Tibial nerve (tissue), 4 donors: Measurements from ENCODE around the gene OTOP2. TPM values are rescaled to one million over a fixed set of nuclear protein-coding genes. Genes with fewer than 3 reads are reported as not detected.

Source experiments
- DNase-seq, 2 donors: peaks; one replicate each; pipeline ENCODE4 v3.0.0-alpha.2; 2019; ENCODE audit warnings: low spot score in 2 of 2
- H3K27ac ChIP-seq, 4 donors: fragments of 200-600 bp; sonication (generic) in 3 of 4; one replicate each; pipeline ENCODE4 v1.5.1; 2017 to 2019; ENCODE audit warnings: mild to moderate bottlenecking in 1 of 4
- H3K27me3 ChIP-seq, 2 donors: fragments of 200-600 bp; sonication (generic) in 1 of 2; one replicate each; pipeline versions ENCODE4 v1.5.1 to v1.6.0; 2017 to 2019
- H3K36me3 ChIP-seq, 3 donors: fragments of 200-600 bp; sonication (generic); one replicate each; pipeline ENCODE4 v1.5.1; 2018 to 2019
- H3K4me1 ChIP-seq, 4 donors: fragments of 200-600 bp; sonication (generic) in 3 of 4; one replicate each; pipeline ENCODE4 v1.5.1; 2017 to 2019
- H3K4me3 ChIP-seq, 4 donors: fragments of 200-600 bp; sonication (generic) in 3 of 4; one replicate each; pipeline ENCODE4 v1.5.1; 2017 to 2019; ENCODE audit warnings: mild to moderate bottlenecking in 1 of 4, moderate library complexity in 1 of 4
- H3K9me3 ChIP-seq, 4 donors: fragments of 200-600 bp; sonication (generic) in 3 of 4; one replicate each; pipeline ENCODE4 v1.5.1; 2017 to 2019
- CTCF ChIP-seq, 5 experiments: fragments of 200-600 bp in 3 of 5; fragments of 450-650 bp in 2 of 5; sonication (generic) in 3 of 5; IDR thresholded peaks; one replicate each; pipeline ENCODE4 v1.5.1; 2016 to 2019; ENCODE audit warnings: antibody characterized with exemption in 5 of 5, mild to moderate bottlenecking in 3 of 5, moderate library complexity in 2 of 5
- EP300 ChIP-seq, 2 donors: sonication (generic); formaldehyde crosslinking; IDR thresholded peaks; one replicate each; pipeline ENCODE4 v1.6.1; 2017; ENCODE audit warnings: antibody characterized with exemption in 2 of 2, mild to moderate bottlenecking in 1 of 2
- POLR2A ChIP-seq, 2 donors: fragments of 450-650 bp; IDR thresholded peaks; one replicate each; pipeline ENCODE4 v1.6.1; 2017; ENCODE audit warnings: antibody characterized with exemption in 2 of 2, mild to moderate bottlenecking in 2 of 2, moderate library complexity in 2 of 2
- WGBS, 2 donors: methylation state at CpG; one replicate each; pipeline ENCODE4 v1.1.5; 2018; 5-methylcytosine and 5-hydroxymethylcytosine counted together
- total RNA-seq, 4 donors: library from RNA; depleted of rRNA; stranded (reverse); fragments of >200 nt; gene quantifications; one replicate each; pipeline ENCODE4 v1.1.0, GENCODE V29; 2016

Gene OTOP2
- total RNA-seq, 4 donors from 2014 or later: not detected

GRCh38 chr17:74921769-74922168, 2.3 kb upstream of the OTOP2 start:
- no peak for TF ChIP-seq CTCF (IDR thresholded peaks at IDR 0.05)
- TF ChIP-seq EP300 (IDR thresholded peaks at IDR 0.05): no peak
- TF ChIP-seq POLR2A (IDR thresholded peaks at IDR 0.05): no peak
- peaks cover 0 to 97% of the 10 kb centered on the region in 2 donors for H3K27me3 ChIP-seq
- H3K4me1 ChIP-seq: peaks cover 0 to 51% (median 21%) of the 10 kb centered on the region in 4 donors
- H3K4me3 ChIP-seq: no peak overlapping the region
- H3K36me3 ChIP-seq: no peaks in the 10 kb centered on the region
- DNase-seq: no peak
- H3K27ac ChIP-seq: no peak overlapping the region
- WGBS, 2 donors: 20 to 78% methylated on average over 1 to 2 of the region's 2 CpGs
- no peaks in the 10 kb centered on the region for H3K9me3 ChIP-seq

- Histone ChIP-seq H3K4me1 (peaks cover 0 to 51% (median 21%) of the 10 kb centered on the region in 4 donors), H3K27ac (no peak overlapping the region), H3K27me3 (peaks cover 0 to 97% of the 10 kb centered on the region in 2 donors), H3K36me3 (no peaks in the 10 kb centered on the region), H3K9me3 (no peaks in the 10 kb centered on the region), H3K4me3 (no peak overlapping the region)
- WGBS, 2 donors: 28 to 47% methylated on average over 6 of the region's 6 CpGs
- no peak for DNase-seq
- TF ChIP-seq CTCF (IDR thresholded peaks at IDR 0.05): no peak
- no peak for TF ChIP-seq EP300 (IDR thresholded peaks at IDR 0.05)
- no peak for TF ChIP-seq POLR2A (IDR thresholded peaks at IDR 0.05)
These were observed 1.9 kb upstream of the OTOP2 start for GRCh38 chr17:74922172-74922571.

GRCh38 chr17:74922694-74923537, 1.2 kb upstream of the OTOP2 start, which contains the start of gene USH1G:
Gene USH1G (minus strand): TSS chr17:74923255. CDS start chr17:74923073, 182 bp downstream.
- Histone ChIP-seq H3K27me3 (peaks cover 0 to 98% of the 10 kb centered on the region in 2 donors), H3K4me1 (peaks cover 0 to 51% (median 21%) of the 10 kb centered on the region in 4 donors), H3K36me3 (no peaks in the 10 kb centered on the region), H3K27ac (no peak within 1 kb of the TSS), H3K4me3 (peak within 1 kb of the TSS in 3 of 4 donors; percentile 9 to 45 (median 21)), H3K9me3 (no peaks in the 10 kb centered on the region)
- TF ChIP-seq EP300 (IDR thresholded peaks at IDR 0.05): no peak
- no peak for TF ChIP-seq CTCF (IDR thresholded peaks at IDR 0.05)
- TF ChIP-seq POLR2A (IDR thresholded peaks at IDR 0.05): no peak
- DNase-seq: no peak
- WGBS, 2 donors: 5 to 8% methylated on average over 23 to 39 of the region's 57 CpGs

GRCh38 chr17:74923538-74924249, 379 bp upstream of the OTOP2 start:
- TF ChIP-seq EP300 (IDR thresholded peaks at IDR 0.05) (no peak), POLR2A (IDR thresholded peaks at IDR 0.05) (no peak), CTCF (IDR thresholded peaks at IDR 0.05) (peak; percentile 59 to 77 (median 70))
- peak in 1 of 2 donors; percentile 48 for DNase-seq
- peak overlapping the region in 3 of 4 donors; percentile 9 to 45 (median 21) for H3K4me3 ChIP-seq
- H3K27ac ChIP-seq: no peak overlapping the region
- peaks cover 0 to 94% of the 10 kb centered on the region in 2 donors for H3K27me3 ChIP-seq
- H3K36me3 ChIP-seq: no peaks in the 10 kb centered on the region
- H3K9me3 ChIP-seq: no peaks in the 10 kb centered on the region
- H3K4me1 ChIP-seq: peaks cover 0 to 51% (median 21%) of the 10 kb centered on the region in 4 donors
- WGBS, 2 donors: 5% methylated on average over 36 to 49 of the region's 59 CpGs
